Skeletal muscle cell (primary cell): ENCODE measurements around the gene CD68.
A peak's percentile ranks its signal among the peaks of the same experiment; 100 is the strongest.

Experiments
- DNase-seq: peaks from one replicate; pipeline ENCODE4 v3.0.0-alpha.2; 2010; ENCODE audit warnings: low read depth
- H3K4me3 ChIP-seq: 2 replicates; pipeline ENCODE4 v1.5.1; 2011; ENCODE audit warnings: low read depth, mild to moderate bottlenecking, control low read depth, low read length, moderate library complexity

The CD68 gene

DNA sequence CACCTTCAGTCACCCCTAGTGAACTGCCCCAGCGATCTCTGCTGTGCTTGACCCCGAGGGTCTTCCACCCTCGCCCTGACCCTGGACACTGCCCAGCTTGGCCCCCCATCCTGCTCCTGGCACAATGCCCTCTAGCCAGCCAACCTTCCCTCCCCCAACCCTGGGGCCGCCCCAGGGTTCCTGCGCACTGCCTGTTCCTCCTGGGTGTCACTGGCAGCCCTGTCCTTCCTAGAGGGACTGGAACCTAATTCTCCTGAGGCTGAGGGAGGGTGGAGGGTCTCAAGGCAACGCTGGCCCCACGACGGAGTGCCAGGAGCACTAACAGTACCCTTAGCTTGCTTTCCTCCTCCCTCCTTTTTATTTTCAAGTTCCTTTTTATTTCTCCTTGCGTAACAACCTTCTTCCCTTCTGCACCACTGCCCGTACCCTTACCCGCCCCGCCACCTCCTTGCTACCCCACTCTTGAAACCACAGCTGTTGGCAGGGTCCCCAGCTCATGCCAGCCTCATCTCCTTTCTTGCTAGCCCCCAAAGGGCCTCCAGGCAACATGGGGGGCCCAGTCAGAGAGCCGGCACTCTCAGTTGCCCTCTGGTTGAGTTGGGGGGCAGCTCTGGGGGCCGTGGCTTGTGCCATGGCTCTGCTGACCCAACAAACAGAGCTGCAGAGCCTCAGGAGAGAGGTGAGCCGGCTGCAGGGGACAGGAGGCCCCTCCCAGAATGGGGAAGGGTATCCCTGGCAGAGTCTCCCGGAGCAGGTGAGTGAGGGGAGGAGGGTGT, 20.7 kb upstream of the CD68 start, which contains the start of gene TNFSF13:
TSS of gene TNFSF13 (plus strand) at position 207 of the 776 bp plus-strand sequence. CDS start at position 497, 290 bp downstream.
- H3K4me3 ChIP-seq: no peak within 1 kb of the TSS
- DNase-seq: no peak

DNA sequence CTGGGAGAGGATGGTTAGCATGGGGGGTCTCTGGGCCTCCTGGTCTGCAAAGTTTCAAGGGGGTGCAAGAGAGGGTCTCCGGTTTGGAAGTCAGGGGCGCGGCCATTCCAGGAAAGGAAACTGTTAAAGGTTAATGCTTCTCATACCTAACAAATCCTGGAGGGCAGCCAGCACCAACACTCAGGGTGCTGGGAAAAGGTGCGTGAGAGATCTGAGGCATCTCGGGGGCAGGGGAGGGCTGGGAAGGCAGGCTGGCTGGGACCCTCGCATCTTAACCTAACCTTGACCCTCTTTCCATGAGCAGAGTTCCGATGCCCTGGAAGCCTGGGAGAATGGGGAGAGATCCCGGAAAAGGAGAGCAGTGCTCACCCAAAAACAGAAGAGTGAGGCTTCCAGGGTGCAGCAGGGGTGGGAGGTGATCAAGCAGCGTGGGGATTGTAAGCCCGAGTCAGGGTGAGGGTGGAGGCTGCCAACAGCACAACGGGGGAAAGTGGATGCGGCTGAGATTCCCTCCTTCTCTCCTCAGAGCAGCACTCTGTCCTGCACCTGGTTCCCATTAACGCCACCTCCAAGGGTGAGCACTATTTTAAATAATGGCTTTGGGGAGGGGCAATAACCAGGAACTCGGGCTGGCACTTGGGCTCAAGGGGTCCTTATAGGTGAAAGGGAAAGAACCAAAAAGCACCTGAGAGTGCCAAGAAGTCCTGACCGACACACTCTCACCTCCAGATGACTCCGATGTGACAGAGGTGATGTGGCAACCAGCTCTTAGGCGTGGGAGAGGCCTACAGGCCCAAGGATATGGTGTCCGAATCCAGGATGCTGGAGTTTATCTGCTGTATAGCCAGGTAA, 19.9 kb upstream of the CD68 start:
- DNase-seq: no peak
- no peak overlapping the region for H3K4me3 ChIP-seq

DNA sequence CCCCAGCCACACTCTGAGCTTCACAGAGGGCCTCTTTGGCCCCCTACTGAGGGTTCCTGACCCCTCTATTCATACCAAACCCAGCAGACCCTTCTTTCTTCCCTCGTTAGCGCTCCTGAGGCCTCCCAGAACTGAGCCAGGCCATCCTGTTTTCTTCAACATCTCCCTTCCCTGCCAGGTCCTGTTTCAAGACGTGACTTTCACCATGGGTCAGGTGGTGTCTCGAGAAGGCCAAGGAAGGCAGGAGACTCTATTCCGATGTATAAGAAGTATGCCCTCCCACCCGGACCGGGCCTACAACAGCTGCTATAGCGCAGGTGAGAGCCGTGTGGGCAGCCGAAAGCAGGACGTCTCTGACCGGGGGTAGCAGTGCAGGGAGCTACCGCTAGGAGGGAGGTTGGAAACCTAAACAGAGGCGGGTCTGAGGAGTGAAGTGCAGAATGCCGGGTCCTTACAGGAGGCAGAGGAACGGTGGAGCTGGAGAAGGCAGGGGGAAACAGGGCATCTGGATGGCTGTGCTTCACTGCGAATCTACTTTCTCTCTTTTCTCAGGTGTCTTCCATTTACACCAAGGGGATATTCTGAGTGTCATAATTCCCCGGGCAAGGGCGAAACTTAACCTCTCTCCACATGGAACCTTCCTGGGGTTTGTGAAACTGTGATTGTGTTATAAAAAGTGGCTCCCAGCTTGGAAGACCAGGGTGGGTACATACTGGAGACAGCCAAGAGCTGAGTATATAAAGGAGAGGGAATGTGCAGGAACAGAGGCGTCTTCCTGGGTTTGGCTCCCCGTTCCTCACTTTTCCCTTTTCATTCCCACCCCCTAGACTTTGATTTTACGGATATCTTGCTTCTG, 19.0 kb upstream of the CD68 start:
- H3K4me3 ChIP-seq: peak overlapping the region; percentile 87
- DNase-seq: no peak

DNA sequence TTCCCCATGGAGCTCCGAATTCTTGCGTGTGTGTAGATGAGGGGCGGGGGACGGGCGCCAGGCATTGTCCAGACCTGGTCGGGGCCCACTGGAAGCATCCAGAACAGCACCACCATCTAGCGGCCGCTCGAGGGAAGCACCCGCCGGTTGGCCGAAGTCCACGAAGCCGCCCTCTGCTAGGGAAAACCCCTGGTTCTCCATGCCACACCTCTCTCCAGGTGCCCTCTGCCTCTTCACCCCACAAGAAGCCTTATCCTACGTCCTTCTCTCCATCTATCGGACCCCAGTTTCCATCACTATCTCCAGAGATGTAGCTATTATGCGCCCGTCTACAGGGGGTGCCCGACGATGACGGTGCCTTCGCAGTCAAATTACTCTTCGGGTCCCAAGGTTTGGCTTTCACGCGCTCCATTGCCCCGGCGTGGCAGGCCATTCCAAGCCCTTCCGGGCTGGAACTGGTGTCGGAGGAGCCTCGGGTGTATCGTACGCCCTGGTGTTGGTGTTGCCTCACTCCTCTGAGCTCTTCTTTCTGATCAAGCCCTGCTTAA, 18.3 kb upstream of the CD68 start:
- DNase-seq: no peak
- H3K4me3 ChIP-seq: peak overlapping the region; percentile 87

DNA sequence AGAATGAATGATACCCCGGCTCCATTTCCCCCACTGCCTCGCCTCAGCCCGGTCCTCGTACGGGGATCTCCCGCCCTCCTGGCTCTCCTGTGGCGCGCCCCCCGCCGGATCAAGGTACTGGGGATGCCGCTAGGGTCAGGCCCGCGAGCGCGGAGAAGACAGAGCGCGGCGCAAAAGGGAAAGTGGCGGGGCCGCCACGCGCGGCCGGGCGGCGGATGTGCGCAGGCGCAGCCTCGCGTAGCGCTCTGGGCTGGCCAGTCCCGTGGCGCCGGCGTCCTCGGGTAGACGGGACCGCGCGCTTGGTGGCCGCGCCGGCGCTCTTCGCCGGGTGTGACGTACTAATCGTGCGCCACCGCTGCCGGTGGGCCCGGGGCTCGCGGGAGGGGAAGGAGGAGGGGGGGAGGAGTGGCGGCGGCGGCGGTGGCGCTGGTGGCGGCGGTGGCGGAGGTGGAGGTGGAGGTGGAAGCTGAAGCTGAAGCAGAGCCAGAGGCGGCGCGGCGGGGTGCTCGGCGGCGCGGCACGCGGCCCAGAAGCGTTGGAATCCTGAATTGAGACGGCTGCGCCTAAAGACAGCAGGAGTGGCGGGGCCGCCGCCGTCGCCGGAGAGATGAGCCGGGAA, 17.7 kb upstream of the CD68 start, which contains the start of gene SENP3:
TSS of gene SENP3 (plus strand) at position 331 of the 619 bp plus-strand sequence. CDS start 1,158 bp downstream, outside the sequence.
- DNase-seq: peak; percentile 63
- H3K4me3 ChIP-seq: peak within 1 kb of the TSS; percentile 87

DNA sequence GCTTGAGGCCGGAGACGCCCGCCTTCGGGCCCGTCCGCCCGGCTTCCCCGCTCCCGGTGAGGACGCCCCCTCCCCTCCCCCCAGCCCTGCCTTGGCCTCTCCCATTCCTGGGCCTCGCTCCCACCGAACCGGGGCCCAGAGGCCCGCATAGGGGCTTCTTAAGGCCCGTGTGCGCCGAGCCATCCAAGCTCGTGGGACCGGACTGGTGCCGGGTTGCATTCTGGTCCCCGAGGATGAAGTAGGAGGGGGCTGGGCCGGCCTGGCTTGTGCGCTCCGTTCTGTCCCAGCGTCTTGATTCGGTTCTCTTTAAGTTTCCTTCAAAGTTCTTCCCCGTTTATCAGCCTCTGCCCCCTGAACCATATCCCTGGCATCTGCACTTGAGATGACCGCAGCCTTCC, 17.2 kb upstream of the CD68 start:
- DNase-seq: no peak
- H3K4me3 ChIP-seq: peak overlapping the region; percentile 87

DNA sequence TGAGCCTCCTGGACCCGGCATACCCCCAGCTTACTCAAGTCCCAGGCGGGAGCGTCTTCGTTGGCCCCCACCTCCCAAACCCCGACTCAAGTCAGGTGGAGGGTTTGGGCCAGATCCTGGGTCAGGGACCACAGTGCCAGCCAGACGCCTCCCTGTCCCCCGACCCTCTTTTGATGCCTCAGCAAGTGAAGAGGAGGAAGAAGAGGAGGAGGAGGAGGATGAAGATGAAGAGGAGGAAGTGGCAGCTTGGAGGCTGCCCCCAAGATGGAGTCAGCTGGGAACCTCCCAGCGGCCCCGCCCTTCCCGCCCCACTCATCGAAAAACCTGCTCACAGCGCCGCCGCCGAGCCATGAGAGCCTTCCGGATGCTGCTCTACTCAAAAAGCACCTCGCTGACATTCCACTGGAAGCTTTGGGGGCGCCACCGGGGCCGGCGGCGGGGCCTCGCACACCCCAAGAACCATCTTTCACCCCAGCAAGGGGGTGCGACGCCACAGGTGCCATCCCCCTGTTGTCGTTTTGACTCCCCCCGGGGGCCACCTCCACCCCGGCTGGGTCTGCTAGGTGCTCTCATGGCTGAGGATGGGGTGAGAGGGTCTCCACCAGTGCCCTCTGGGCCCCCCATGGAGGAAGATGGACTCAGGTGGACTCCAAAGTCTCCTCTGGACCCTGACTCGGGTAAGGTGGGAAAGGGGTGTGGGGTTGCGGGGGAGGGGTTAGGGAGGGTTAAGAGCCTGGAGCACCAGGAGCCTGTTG, 16.1 kb upstream of the CD68 start:
- peak overlapping the region; percentile 87 for H3K4me3 ChIP-seq
- no peak for DNase-seq

DNA sequence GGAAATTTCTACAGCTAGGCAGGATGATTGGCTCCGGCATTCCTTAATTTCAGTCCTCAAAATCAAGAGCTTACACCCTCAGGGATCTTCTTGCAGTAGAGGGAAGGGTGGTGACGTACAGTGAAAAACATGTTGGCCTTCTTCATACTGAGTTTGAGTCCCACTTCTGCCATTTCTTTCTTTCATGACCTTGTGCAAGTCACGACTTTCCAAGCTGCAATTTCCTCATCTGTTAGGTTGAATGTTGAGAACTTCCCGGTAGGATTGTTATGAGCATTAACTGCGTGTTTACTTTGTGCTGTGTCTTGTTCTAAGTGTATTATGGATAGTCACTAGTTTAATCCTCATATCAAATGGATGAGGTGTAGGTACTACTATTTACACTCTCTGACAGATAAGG, 9.9 kb upstream of the CD68 start:
- no peak for DNase-seq
- no peak overlapping the region for H3K4me3 ChIP-seq

DNA sequence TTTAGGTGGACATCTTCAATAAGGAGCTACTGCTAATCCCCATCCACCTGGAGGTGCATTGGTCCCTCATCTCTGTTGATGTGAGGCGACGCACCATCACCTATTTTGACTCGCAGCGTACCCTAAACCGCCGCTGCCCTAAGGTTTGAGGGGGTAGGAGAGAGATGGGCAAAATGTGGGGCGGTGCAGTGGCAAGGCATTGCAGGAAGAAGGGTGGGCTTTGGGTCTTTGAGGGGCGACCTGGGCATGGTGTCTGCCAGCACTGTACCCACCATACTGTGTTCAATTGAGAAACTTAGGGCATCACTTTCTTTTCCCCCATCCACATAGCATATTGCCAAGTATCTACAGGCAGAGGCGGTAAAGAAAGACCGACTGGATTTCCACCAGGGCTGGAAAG, 9.1 kb upstream of the CD68 start:
- no peak overlapping the region for H3K4me3 ChIP-seq
- no peak for DNase-seq

DNA sequence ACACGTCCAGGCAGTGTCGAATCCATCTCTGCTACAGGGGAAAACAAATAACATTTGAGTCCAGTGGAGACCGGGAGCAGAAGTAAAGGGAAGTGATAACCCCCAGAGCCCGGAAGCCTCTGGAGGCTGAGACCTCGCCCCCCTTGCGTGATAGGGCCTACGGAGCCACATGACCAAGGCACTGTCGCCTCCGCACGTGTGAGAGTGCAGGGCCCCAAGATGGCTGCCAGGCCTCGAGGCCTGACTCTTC, 7.2 kb upstream of the CD68 start:
- DNase-seq: no peak
- H3K4me3 ChIP-seq: peak overlapping the region; percentile 61

DNA sequence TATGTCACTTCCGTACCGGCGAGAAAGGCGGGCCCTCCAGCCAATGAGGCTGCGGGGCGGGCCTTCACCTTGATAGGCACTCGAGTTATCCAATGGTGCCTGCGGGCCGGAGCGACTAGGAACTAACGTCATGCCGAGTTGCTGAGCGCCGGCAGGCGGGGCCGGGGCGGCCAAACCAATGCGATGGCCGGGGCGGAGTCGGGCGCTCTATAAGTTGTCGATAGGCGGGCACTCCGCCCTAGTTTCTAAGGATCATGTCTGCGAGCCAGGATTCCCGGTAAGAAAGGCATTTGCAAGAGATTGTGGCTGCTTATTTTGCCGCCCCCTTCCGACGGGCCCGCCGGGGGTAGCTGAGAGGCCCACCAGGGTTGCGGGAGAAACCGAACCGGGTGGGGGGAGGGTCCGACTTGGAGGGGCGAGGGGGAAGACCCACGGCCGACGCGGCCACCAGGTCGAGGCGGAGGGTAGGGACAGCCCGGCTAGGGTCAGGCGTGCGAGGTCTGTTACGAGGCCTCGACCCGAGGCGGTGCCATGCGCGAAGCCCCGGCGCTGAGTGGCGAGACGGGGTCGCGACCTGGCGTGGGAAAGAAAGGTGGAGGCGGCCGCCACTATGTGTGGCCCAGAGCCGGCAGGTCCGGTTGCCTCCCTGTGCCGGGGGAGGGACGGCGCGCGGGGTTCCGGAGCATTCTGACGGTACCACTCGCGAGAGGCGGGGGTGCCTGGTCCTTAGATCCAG, 6.7 kb upstream of the CD68 start:
- H3K4me3 ChIP-seq: peak overlapping the region; percentile 96
- DNase-seq: peak; percentile 98

DNA sequence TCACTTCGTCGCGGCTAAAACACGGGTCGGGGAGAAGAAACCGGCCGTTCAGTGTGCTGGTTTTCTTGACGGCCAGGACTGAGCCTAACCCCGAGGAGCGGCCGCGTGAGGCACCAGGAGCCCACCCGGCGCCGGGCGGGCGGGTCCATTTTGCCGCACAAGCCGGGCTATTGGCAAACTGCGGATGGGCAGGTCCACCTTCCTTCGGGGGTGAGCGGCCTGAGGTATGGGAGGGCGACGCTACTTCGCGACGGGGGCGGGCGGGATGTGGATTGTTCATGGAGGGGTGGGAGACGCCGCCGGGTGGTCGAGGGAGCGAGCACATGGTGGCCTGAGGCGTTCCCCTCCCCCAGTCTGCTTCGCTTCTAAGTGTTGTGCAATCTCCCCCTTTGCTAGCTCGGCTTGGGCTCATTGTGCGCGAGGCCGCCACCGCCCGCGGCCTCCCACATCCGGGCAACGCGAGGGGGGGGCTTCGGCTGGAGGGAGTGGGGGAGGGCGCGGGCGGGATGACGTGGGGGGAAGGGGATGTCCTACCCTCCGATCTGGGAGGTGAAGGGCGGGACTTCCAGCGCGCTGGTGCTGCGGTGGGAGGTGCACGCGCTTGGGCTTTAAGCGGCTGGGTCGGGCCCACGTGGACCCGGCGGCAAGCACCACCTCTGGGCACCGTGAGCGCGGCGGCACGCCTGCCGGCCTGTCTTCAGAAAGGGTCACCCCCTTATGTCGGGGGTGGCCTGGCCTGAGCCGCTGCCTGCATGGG, 5.9 kb upstream of the CD68 start:
- DNase-seq: peak; percentile 76
- H3K4me3 ChIP-seq: peak overlapping the region; percentile 96

DNA sequence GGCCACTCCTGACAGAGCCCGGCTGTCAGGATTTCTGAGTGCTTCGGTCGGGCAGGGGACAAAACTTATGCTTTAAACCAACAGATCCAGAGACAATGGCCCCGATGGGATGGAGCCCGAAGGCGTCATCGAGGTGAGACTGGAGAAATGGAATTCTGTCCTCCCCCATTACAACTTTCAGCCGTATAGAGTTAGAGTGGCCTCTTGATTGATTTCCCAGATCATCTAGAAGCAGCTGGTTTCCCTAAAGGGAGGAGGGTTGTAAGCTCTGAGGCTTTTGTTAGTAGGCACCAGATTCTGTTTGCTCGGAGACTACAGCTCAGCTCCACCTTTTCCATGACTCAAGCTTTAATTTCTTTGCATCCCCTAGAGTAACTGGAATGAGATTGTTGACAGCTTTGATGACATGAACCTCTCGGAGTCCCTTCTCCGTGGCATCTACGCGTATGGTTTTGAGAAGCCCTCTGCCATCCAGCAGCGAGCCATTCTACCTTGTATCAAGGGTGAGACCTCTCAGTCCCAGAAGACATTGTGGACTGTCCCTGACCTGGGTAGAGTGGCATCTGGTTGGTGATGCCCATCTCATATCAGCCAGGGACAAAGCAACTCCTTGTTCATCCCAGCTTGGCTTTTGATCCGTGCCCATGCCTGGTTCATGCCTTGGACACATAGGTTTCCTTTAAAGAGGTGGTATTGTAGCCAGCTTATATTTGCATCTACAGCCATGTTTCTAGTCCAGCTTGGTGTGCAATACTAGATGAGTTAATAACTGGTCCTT, 5.1 kb upstream of the CD68 start:
- peak overlapping the region; percentile 96 for H3K4me3 ChIP-seq
- no peak for DNase-seq

DNA sequence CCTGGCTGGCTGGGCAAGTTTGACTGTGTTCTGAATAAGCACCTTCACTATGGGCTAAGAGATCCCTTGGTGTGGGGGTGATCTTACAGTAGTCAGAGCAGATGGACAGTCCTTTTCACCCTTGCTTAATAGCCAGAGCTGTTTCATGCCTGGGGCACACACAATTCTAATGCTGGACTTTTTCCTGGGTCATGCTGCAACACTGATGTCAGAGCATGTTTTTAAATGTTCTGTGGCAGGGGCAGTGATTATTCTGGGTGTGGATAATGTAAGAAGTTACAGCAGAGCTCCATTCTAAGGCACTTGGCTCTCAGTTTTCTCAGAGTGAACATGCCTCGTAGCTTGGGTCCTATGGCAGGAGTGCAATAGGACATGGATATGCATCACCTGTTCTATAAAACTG, 4.0 kb upstream of the CD68 start:
- peak overlapping the region; percentile 96 for H3K4me3 ChIP-seq
- DNase-seq: no peak

DNA sequence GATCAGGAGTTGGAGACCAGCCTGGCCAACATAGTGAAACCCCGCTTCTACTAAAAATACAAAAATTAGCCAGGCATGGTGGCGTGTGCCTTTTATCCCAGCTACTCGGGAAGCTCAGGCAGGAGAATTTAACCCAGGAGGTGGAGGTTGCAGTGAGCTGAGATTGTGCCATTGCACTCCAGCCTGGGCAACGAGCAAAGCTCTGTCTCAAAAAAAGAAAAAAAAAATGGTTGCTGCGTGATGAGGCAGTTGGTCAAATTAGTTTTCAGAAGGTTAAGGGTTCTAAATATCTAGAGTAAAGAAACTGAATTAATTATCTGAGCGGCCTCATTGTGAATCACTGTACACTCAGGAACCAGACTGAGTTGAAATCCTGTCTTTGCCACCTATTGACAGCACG, 3.5 kb upstream of the CD68 start:
- no peak overlapping the region for H3K4me3 ChIP-seq
- no peak for DNase-seq

DNA sequence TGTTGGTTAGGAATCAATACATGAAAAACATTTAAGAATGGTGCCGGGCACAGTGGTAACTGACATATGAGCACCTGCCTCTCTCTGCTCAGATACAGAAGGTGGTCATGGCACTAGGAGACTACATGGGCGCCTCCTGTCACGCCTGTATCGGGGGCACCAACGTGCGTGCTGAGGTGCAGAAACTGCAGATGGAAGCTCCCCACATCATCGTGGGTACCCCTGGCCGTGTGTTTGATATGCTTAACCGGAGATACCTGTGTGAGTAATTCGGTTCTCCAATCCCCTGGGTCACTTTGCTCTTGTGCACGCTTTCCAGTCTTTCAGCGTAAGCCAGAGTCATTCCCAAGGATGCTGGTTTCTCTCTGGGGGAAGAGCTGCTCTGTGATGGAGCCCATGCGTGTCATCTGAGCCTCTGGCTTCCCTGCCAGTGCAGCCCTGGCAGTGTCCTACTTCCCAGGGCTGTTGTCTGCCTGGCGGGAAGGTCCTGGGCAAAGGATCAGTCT, 3.0 kb upstream of the CD68 start:
- DNase-seq: no peak
- no peak overlapping the region for H3K4me3 ChIP-seq
